ENCODE measurements around the gene PLCB2.
A peak's percentile ranks its signal among the peaks of the same experiment; 100 is the strongest.

GRCh38 chr15:40272485-40273056 lies 35.2 kb downstream of the PLCB2 start:
- TF ChIP-seq POLR2A (IDR thresholded peaks at IDR 0.05), result no peak
- no peak for TF ChIP-seq POLR2AphosphoS5 (IDR thresholded peaks at IDR 0.05)
- peak in 2 of 7 experiments; percentile 10 to 27 for TF ChIP-seq CTCF (IDR thresholded peaks at IDR 0.05)
- no peak for TF ChIP-seq EP300 (IDR thresholded peaks at IDR 0.05)
